GM19372 (cell line): ENCODE measurements around the gene LAMB1.
"Not testable (repeated sequence)": the region's sequence is repeated elsewhere in the genome, so short reads cannot be mapped to it uniquely, and the experiment has no call there.

ENCODE experiments used
- ATAC-seq: cut with Tn5 transposase; IDR thresholded peaks from one replicate; pipeline ENCODE4 v1.9.1; 2021; ENCODE audit warnings: mild to moderate bottlenecking, low read depth, moderate library complexity; ENCODE audit not compliant: unreplicated experiment

Gene LAMB1

DNA sequence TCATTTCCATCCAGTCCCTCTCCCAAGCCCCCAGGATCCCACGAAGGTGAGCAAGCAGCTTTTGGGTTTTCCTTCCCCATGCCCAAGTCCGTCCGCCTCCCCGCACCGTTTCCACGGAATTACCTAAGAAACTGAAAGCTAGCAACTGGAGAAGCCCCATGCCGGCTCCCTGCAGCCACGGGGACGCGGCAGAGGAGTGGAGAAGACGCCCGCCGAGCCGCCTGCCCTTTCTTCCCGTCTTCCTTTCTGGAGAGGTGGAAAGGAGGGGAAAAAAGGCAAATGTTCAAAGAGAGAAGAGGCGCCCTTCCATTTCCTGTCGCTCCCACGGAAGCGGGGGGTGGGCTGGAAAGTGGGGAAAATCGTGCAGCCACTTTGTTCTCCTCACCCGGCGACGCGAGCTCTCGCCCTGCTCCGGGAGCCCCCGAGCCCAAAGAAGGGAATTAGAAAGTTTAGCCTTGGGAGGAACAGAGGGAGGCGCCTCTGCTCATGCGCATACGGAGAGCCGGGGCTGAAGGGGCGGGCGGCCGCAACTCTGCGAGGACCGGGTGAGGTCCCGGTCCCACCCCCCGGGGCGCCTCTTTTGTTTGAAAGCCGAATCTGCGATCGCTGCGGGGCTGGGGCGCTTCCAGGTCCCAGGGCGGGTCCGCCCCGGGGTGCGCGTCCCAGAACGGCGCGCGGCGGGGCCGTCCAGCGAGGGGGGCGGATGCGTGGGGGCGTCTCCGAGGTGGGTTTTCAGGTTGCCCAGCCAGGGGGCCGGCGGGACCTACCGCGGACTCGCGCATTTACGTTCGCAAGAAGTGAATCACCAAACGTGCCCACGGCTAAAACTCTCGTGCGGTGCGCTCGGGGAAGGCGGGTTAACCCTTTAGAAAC, at the start of gene LAMB1:
Gene LAMB1 (minus strand): TSS at position 436 of the 873 bp plus-strand sequence. CDS start 276 bp downstream, at position 160.
- ATAC-seq, result no peak

GRCh38 chr7:108051454-108051853, 48.5 kb upstream of the LAMB1 start:
- no peak for ATAC-seq

DNA sequence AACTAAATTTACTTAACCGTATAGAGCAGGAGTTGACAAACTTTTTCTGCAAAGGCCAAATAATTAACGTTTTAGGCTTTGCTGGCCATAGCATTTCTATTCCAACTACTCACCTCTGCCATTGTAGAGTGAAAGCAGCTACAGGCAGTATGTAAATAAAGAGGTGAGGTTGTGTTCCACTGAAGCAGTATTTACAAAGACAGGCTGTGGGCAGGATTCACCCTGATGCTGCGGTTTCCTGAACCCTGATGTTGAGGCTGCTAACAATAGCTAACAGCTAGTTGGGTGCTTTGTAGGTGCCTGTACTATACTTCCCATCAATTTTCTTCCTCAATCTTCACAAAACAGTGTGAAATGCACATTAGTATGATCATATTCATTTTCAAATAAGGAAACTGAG, 47.0 kb upstream of the LAMB1 start:
- no peak for ATAC-seq

- ATAC-seq, result no peak
Measured at GRCh38 chr7:108048422-108048821, 45.5 kb upstream of the LAMB1 start.

DNA sequence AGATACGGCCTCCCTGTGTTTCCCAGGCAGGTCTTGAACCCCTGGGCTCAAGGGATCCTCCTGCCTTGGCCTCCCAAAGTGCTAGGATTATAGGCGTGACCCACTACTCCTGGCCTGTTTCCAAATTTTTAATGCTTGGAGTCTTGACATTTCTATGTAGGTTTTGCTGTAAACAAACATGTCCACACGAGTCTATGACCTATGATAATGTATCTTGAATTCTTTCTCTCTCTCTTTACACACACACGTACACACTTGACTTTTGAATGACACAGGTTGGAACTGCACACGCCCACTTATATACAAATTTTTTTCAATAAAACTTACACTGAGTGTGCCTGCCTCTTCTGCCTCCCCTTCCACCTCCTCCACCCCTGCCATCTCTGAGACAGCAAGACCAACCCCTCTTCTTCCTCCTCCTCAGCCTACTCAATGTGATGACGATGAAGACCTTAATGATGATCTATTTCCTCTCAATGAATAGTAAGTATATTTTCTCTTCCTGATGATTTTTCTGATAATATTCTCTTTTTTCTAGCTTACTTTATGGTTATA, 44.1 kb upstream of the LAMB1 start:
- ATAC-seq, result no peak

- no peak for ATAC-seq
Measured at GRCh38 chr7:108045669-108046068, 42.7 kb upstream of the LAMB1 start.

GRCh38 chr7:108045154-108045553, 42.2 kb upstream of the LAMB1 start:
- no peak for ATAC-seq

GRCh38 chr7:108044345-108044744, 41.4 kb upstream of the LAMB1 start:
- ATAC-seq, result no peak

DNA sequence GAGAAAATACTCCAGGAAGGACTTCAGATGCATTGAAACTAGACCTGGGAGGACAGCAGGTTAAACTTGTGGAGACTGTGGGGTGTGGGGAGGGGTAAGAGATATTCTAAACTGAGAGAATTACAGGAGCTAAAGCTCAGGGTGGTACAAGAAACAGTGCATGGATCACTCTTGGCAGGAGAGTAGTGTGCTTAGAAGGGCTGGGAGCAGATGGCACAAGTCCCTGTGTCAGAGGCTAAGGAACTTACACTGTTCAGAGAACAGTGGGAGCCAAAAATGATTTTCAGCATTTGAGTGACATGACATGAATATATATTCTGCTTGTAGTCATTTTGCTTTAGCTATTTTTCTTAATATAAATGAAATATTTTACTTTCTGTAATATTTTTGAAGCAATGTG, 36.0 kb upstream of the LAMB1 start:
- no peak for ATAC-seq

- ATAC-seq, result no peak
Measured at GRCh38 chr7:108037741-108038140, 34.8 kb upstream of the LAMB1 start.

DNA sequence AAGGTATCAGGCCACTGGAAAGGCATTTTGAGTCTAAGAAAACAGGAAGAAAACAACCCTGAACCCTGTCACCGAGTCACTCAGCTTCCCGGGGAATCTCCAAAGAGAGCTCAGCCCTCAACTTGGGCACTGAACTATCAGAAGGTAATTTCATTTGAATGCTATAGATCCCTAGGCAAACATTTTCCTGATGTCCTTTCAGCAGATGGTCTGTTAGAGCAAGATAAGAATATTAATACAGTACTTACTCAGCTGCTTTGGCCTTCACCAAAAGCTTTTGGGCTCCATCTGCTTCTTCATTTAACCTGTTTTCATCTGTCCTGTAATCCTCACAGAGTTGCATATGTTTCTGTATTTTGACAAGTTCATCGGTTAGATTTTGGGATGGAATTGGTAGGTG, 34.2 kb upstream of the LAMB1 start:
- no peak for ATAC-seq

DNA sequence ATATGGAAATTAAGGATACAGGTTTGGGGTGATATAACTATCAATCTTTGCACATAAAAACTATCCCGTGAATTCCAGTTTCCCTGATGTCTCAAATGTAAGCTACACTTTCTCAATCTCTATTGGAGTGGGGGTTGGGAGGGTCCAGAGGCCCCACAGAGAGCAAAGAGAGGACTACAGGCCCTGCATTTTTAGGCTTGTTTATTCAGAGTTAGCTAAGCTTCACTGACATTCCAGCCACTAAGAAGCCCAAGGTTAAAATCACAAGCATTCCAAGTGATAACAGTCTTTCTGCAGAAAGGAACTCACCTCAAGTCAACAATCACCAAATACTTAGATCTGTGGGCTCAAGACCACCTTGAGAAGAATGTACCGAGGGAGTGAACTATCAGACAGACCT, 31.6 kb upstream of the LAMB1 start:
- ATAC-seq, result no peak

DNA sequence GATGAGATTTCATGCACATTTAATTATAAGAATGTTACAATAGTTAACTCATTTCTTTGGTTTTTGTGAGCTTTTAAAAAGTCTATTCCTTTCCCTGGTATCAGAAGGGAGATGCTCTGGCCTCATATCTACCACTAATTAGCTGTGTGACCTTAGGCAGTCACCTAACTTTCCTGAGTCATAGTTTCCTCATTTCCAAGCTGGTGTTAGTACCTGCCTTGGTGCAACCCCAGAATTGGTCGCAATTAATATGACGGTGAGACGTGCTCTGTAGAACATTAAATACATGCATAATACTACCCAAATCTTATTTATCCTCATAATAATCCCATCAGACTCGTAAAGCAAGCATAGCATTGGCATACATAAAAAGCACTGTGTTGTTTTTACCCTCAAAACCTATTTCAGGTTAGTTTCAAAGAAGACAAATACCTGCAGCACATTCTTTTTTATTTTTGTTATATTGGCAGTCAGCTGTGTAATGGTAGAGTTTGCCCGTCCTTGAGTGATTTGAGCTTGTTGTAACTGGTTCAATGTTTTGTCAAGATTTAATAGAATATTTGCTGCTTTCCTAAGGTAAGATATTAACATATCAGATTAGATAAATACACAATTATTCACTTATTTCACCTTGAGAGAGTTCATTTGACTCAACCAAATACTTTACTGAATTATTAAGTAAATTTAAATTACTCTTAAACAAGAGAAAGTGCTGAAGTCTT, 31.0 kb upstream of the LAMB1 start:
- no peak for ATAC-seq

- ATAC-seq, result not testable (repeated sequence)
Measured at GRCh38 chr7:108033309-108033708, 30.3 kb upstream of the LAMB1 start.

GRCh38 chr7:108030516-108030915, 27.6 kb upstream of the LAMB1 start:
- no peak for ATAC-seq

- no peak for ATAC-seq
Measured at GRCh38 chr7:108029034-108029433, 26.1 kb upstream of the LAMB1 start.

GRCh38 chr7:108028111-108028510, 25.1 kb upstream of the LAMB1 start:
- ATAC-seq, result no peak

DNA sequence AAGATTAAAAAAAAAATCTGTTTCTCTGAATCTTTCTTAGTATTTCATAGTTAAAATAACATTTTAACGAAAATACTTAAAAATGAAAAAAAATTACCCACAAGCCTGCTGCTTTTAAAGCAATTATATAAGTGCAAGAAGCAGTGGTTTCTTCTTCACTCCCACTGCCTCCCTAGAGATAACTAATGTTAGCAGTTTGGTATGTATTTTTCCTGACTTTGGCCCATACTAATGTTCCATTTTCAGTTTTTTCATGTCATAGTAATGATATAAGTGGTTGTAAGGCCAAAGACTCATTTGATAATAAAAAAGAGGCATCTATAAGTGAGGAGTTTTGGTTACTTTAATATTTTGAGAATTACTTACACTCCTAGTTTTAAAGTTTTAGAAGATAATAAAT, 24.3 kb upstream of the LAMB1 start:
- ATAC-seq, result no peak

GRCh38 chr7:108026647-108027046, 23.7 kb upstream of the LAMB1 start:
- no peak for ATAC-seq

GRCh38 chr7:108026116-108026515, 23.2 kb upstream of the LAMB1 start:
- ATAC-seq, result no peak

- no peak for ATAC-seq
Measured at GRCh38 chr7:108024538-108024937, 21.6 kb upstream of the LAMB1 start.
